Measurements from ENCODE around the gene LRMDA.

DNA sequence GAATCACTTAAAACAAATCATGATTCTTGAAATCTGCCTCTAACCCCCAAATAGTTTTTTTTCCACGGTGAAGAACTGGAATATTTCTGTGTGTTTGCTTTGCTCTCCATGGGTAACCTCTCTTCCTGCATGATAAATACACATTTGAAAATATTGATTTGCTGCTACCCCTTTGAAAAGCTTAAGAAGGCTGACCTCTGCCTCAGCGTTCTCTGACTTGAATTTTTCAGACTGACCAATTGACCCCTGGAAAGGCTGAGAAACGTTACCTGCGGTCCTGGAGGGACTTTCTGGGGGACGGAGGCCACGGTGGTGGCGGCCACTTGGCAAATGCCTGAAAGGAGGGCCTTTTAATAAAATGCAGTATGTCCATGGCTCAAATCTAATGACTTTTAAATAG, 520.2 kb downstream of the LRMDA start:
- TF ChIP-seq CBX2 (IDR thresholded peaks at IDR 0.05; ENCODE audit: borderline replicate concordance, low read depth) (no peak), HOXB13 (CRISPR knock-in tag; IDR thresholded peaks at IDR 0.05; ENCODE audit: low read depth) (no peak), POLR2AphosphoS2 (conservative IDR thresholded peaks at IDR 0.05; ENCODE audit: low read length) (no peak), JUN (IDR thresholded peaks at IDR 0.05) (no peak), POLR2A (IDR thresholded peaks at IDR 0.05; ENCODE audit: low read length) (no peak)
- TF ChIP-seq, protein P1, sequence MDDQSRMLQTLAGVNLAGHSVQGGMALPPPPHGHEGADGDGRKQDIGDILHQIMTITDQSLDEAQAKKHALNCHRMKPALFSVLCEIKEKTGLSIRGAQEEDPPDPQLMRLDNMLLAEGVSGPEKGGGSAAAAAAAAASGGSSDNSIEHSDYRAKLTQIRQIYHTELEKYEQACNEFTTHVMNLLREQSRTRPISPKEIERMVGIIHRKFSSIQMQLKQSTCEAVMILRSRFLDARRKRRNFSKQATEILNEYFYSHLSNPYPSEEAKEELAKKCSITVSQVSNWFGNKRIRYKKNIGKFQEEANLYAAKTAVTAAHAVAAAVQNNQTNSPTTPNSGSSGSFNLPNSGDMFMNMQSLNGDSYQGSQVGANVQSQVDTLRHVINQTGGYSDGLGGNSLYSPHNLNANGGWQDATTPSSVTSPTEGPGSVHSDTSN (IDR thresholded peaks at IDR 0.05) = no peak

All from A549 (cell line).